Sigmoid colon (tissue), 7 donors: ENCODE data around the gene PLCD3. TPM values are rescaled to one million over a fixed set of nuclear protein-coding genes. Genes with fewer than 3 reads are reported as not detected.

ENCODE experiments used
- DNase-seq: peaks from one replicate; pipeline ENCODE4 v3.0.0-alpha.2; 2019
- H3K27ac ChIP-seq, 4 donors: fragments of 200-600 bp; sonication (generic); one replicate each; pipeline ENCODE4 v1.5.1; 2016 to 2019; ENCODE audit warnings: mild to moderate bottlenecking in 1 of 4
- H3K27me3 ChIP-seq, 3 donors: fragments of 200-600 bp; sonication (generic); one replicate each; pipeline ENCODE4 v1.5.1; 2019; ENCODE audit warnings: mild to moderate bottlenecking in 1 of 3
- H3K36me3 ChIP-seq, 4 donors: fragments of 200-600 bp; sonication (generic); one replicate each; pipeline ENCODE4 v1.5.1; 2016 to 2019
- H3K4me1 ChIP-seq, 4 donors: fragments of 200-600 bp; sonication (generic); one replicate each; pipeline ENCODE4 v1.5.1; 2017 to 2019
- H3K4me3 ChIP-seq, 4 donors: fragments of 200-600 bp; sonication (generic); one replicate each; pipeline ENCODE4 v1.5.1; 2017 to 2019; ENCODE audit warnings: mild to moderate bottlenecking in 2 of 4, moderate library complexity in 1 of 4
- H3K9me3 ChIP-seq, 4 donors: fragments of 200-600 bp in 3 of 4; sonication (generic) in 3 of 4; one replicate each; pipeline versions ENCODE4 v1.5.1 to v1.6.1; 2013 to 2019
- CTCF ChIP-seq, 4 experiments: fragments of 450-650 bp in 3 of 4; fragments of 200-600 bp in 1 of 4; IDR thresholded peaks; one replicate each; pipeline ENCODE4 v1.5.1; 2016 to 2019; ENCODE audit warnings: antibody characterized with exemption in 4 of 4, mild to moderate bottlenecking in 3 of 4, moderate library complexity in 2 of 4
- EP300 ChIP-seq, 4 donors: sonication (generic); formaldehyde crosslinking; IDR thresholded peaks; one replicate each; pipeline ENCODE4 v1.6.1; 2017; ENCODE audit warnings: antibody characterized with exemption in 4 of 4
- POLR2A ChIP-seq, 2 donors: fragments of 450-650 bp; IDR thresholded peaks; one replicate each; pipeline ENCODE4 v1.6.1; 2016; ENCODE audit warnings: antibody characterized with exemption in 2 of 2, mild to moderate bottlenecking in 2 of 2, moderate library complexity in 2 of 2
- POLR2AphosphoS5 ChIP-seq, 4 donors: sonication (generic); formaldehyde crosslinking; IDR thresholded peaks; one replicate each; pipeline ENCODE4 v1.6.1; 2017; ENCODE audit warnings: antibody characterized with exemption in 4 of 4
- WGBS, 2 donors: extraction: QIAGEN DNeasy Blood & Tissue Kit; methylation state at CpG; one replicate each; pipeline ENCODE4 v1.1.7; 2013; 5-methylcytosine and 5-hydroxymethylcytosine counted together
- intact Hi-C: fragments of 100-400 bp; cut with DNase I; formaldehyde crosslinking; loops from one replicate; pipeline ENCODE4 v1.15.1; 2023
- polyA plus RNA-seq, 3 donors: library from polyadenylated mRNA; stranded (reverse); fragments of 200-250 nt; gene quantifications; one replicate each; pipeline ENCODE4 v1.2.3, GENCODE V29; 2013
- total RNA-seq, 4 donors: library from RNA; depleted of rRNA; stranded (reverse); fragments of >200 nt; gene quantifications; one replicate each; pipeline ENCODE4 v1.1.0, GENCODE V29; 2016
- donor health status: healthy with polysubstance abuse.
- donor health status: Bipolar disorder and iron deficiency.
- donor health status: healthy.

PLCD3 gene
- total and polyA plus RNA-seq, 7 donors, result 27.4 to 274 (median 45.7) TPM

- Histone ChIP-seq H3K9me3 (no peaks in the 10 kb centered on the region), H3K4me3 (no peak overlapping the region), H3K27me3 (no peaks in the 10 kb centered on the region), H3K36me3 (peaks cover 41 to 92% (median 71%) of the 10 kb centered on the region in 4 donors), H3K4me1 (peaks cover 0 to 33% (median 28%) of the 10 kb centered on the region in 4 donors), H3K27ac (peak overlapping the region in 2 of 4 donors; percentile 26 to 56)
- TF ChIP-seq CTCF (IDR thresholded peaks at IDR 0.05) (no peak), EP300 (IDR thresholded peaks at IDR 0.05) (no peak), POLR2A (IDR thresholded peaks at IDR 0.05) (no peak), POLR2AphosphoS5 (IDR thresholded peaks at IDR 0.05) (no peak)
- WGBS, 2 donors, result 92% methylated on average over 12 of the region's 12 CpGs
- intact Hi-C loops, result no loop called here
- DNase-seq, result no peak
Measured at GRCh38 chr17:45101883-45102811, 30.2 kb downstream of the PLCD3 start.

- Histone ChIP-seq H3K4me3 (no peak overlapping the region), H3K27ac (peak overlapping the region in 2 of 4 donors; percentile 26 to 56), H3K4me1 (peaks cover 0 to 26% (median 22%) of the 10 kb centered on the region in 4 donors), H3K36me3 (peaks cover 47 to 92% (median 74%) of the 10 kb centered on the region in 4 donors), H3K27me3 (no peaks in the 10 kb centered on the region), H3K9me3 (no peaks in the 10 kb centered on the region)
- no peak for TF ChIP-seq EP300 (IDR thresholded peaks at IDR 0.05)
- TF ChIP-seq POLR2A (IDR thresholded peaks at IDR 0.05), result no peak
- no peak for TF ChIP-seq CTCF (IDR thresholded peaks at IDR 0.05)
- TF ChIP-seq POLR2AphosphoS5 (IDR thresholded peaks at IDR 0.05), result no peak
- intact Hi-C loops, result no loop called here
- 87% methylated on average over 9 of the region's 9 CpGs for WGBS, 2 donors
- no peak for DNase-seq
Measured at GRCh38 chr17:45101546-45101882, 30.8 kb downstream of the PLCD3 start.

- Histone ChIP-seq H3K27ac (peak overlapping the region; percentile 30 to 79 (median 50)), H3K36me3 (peaks cover 45 to 82% (median 64%) of the 10 kb centered on the region in 4 donors), H3K4me3 (no peak overlapping the region), H3K27me3 (no peaks in the 10 kb centered on the region), H3K9me3 (no peaks in the 10 kb centered on the region), H3K4me1 (peaks cover 0 to 25% (median 21%) of the 10 kb centered on the region in 4 donors)
- TF ChIP-seq POLR2AphosphoS5 (IDR thresholded peaks at IDR 0.05) (peak in 2 of 4 donors; percentile 6 to 37), CTCF (IDR thresholded peaks at IDR 0.05) (peak; percentile 77 to 92 (median 86)), EP300 (IDR thresholded peaks at IDR 0.05) (no peak), POLR2A (IDR thresholded peaks at IDR 0.05) (no peak)
- intact Hi-C loops, result loop anchor here (1.0 to 2.0 kb wide), 3 partner anchors 32 to 179 kb away; no protein-coding TSS in a partner anchor
- DNase-seq, result peak; percentile 97
- WGBS, 2 donors, result 42 to 51% methylated on average over 9 of the region's 9 CpGs
Measured at GRCh38 chr17:45098869-45099616, 33.3 kb downstream of the PLCD3 start.

GRCh38 chr17:45098081-45098868 is 34.0 kb downstream of the PLCD3 start:
- no peak for DNase-seq

More at GRCh38 chr17:45098081-45098868, 34.0 kb downstream of the PLCD3 start:
- H3K4me1 ChIP-seq, result peaks cover 0 to 33% (median 28%) of the 10 kb centered on the region in 4 donors
- WGBS, 2 donors, result 83 to 91% methylated on average over 13 of the region's 13 CpGs
- intact Hi-C loops, result loop anchor here (2.0 kb wide), 2 partner anchors 33 to 75 kb away; no protein-coding TSS in a partner anchor
- TF ChIP-seq POLR2A (IDR thresholded peaks at IDR 0.05), result no peak
- no peak for TF ChIP-seq CTCF (IDR thresholded peaks at IDR 0.05)
- no peak for TF ChIP-seq EP300 (IDR thresholded peaks at IDR 0.05)
- TF ChIP-seq POLR2AphosphoS5 (IDR thresholded peaks at IDR 0.05), result no peak
- no peaks in the 10 kb centered on the region for H3K27me3 ChIP-seq
- no peak overlapping the region for H3K4me3 ChIP-seq
- no peaks in the 10 kb centered on the region for H3K9me3 ChIP-seq
- peak overlapping the region; percentile 30 to 79 (median 50) for H3K27ac ChIP-seq
- H3K36me3 ChIP-seq, result peaks cover 38 to 75% (median 56%) of the 10 kb centered on the region in 4 donors
